Measurements from ENCODE around the gene ALKBH6. TPM values are rescaled to one million over a fixed set of nuclear protein-coding genes. Genes with fewer than 3 reads are reported as not detected.

Gene ALKBH6
- total and polyA plus RNA-seq, 2 of the 13 experiments (the other 11 are each of a cell fraction or from before 2014, with no cell fraction given): 13.7 to 18.1 TPM

DNA sequence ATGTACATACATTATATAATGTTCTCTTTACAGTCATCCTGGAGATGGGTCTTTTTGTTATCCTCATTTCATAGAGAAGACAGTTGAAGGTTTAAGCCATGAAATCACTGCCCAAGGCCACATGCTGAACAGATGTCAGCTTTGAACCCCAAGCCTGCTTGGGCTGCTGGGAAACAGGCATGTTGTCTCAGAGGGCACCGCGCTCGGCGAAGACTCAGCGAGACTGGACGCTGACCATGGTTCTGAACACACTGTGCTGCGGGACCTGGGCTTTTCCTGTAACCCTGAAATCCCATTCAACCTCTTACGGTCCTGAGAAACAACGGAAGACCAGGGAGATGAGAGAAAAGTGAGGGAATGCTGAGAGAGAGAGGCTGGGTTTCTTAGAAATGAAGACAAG is 50.5 kb downstream of the ALKBH6 start (continued):
- TF ChIP-seq TGIF2 (CRISPR knock-in tag; IDR thresholded peaks at IDR 0.05) (peak; percentile 83), ZFX (CRISPR knock-in tag; IDR thresholded peaks at IDR 0.05; ENCODE audit: low read depth) (no peak), ZKSCAN8 (CRISPR knock-in tag; IDR thresholded peaks at IDR 0.05; ENCODE audit: borderline replicate concordance) (no peak), NCOA1 (CRISPR knock-in tag; IDR thresholded peaks at IDR 0.05) (no peak), FOXM1 (CRISPR knock-in tag; IDR thresholded peaks at IDR 0.05) (no peak), HDAC6 (IDR thresholded peaks at IDR 0.05; ENCODE audit: low read depth, low read length) (no peak), NFKB2 (CRISPR knock-in tag; IDR thresholded peaks at IDR 0.05; ENCODE audit: borderline replicate concordance) (peak; percentile 92), GATAD2A (CRISPR knock-in tag; IDR thresholded peaks at IDR 0.05) (peak; percentile 54; the same call in 1 of the 2 replicates), STAT5B (CRISPR knock-in tag; IDR thresholded peaks at IDR 0.05) (peak; percentile 78; the same call in 1 of the 2 replicates), ZNF232 (CRISPR knock-in tag; IDR thresholded peaks at IDR 0.05; ENCODE audit: borderline replicate concordance) (peak; percentile 92), NKX3-1 (CRISPR knock-in tag; IDR thresholded peaks at IDR 0.05) (peak; percentile 91)
- TF ChIP-seq, protein P1, sequence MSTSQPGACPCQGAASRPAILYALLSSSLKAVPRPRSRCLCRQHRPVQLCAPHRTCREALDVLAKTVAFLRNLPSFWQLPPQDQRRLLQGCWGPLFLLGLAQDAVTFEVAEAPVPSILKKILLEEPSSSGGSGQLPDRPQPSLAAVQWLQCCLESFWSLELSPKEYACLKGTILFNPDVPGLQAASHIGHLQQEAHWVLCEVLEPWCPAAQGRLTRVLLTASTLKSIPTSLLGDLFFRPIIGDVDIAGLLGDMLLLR (CRISPR knock-in tag; IDR thresholded peaks at IDR 0.05): 0 out of 2 replicates have a peak, but pooled peaks have one; percentile 68
- TF ChIP-seq, protein P2, sequence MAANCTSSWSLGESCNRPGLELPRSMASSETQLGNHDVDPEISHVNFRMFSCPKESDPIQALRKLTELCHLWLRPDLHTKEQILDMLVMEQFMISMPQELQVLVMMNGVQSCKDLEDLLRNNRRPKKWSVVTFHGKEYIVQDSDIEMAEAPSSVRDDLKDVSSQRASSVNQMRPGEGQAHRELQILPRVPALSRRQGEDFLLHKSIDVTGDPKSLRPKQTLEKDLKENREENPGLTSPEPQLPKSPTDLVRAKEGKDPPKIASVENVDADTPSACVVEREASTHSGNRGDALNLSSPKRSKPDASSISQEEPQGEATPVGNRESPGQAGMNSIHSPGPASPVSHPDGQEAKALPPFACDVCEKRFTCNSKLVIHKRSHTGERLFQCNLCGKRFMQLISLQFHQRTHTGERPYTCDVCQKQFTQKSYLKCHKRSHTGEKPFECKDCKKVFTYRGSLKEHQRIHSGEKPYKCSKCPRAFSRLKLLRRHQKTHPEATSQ (CRISPR knock-in tag; IDR thresholded peaks at IDR 0.05; ENCODE audit: borderline replicate concordance): no peak
- TF ChIP-seq, protein P3, sequence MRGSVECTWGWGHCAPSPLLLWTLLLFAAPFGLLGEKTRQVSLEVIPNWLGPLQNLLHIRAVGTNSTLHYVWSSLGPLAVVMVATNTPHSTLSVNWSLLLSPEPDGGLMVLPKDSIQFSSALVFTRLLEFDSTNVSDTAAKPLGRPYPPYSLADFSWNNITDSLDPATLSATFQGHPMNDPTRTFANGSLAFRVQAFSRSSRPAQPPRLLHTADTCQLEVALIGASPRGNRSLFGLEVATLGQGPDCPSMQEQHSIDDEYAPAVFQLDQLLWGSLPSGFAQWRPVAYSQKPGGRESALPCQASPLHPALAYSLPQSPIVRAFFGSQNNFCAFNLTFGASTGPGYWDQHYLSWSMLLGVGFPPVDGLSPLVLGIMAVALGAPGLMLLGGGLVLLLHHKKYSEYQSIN (CRISPR knock-in tag; IDR thresholded peaks at IDR 0.05; ENCODE audit: borderline replicate concordance): no peak
- TF ChIP-seq, protein P4, sequence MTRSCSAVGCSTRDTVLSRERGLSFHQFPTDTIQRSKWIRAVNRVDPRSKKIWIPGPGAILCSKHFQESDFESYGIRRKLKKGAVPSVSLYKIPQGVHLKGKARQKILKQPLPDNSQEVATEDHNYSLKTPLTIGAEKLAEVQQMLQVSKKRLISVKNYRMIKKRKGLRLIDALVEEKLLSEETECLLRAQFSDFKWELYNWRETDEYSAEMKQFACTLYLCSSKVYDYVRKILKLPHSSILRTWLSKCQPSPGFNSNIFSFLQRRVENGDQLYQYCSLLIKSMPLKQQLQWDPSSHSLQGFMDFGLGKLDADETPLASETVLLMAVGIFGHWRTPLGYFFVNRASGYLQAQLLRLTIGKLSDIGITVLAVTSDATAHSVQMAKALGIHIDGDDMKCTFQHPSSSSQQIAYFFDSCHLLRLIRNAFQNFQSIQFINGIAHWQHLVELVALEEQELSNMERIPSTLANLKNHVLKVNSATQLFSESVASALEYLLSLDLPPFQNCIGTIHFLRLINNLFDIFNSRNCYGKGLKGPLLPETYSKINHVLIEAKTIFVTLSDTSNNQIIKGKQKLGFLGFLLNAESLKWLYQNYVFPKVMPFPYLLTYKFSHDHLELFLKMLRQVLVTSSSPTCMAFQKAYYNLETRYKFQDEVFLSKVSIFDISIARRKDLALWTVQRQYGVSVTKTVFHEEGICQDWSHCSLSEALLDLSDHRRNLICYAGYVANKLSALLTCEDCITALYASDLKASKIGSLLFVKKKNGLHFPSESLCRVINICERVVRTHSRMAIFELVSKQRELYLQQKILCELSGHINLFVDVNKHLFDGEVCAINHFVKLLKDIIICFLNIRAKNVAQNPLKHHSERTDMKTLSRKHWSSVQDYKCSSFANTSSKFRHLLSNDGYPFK (CRISPR knock-in tag; IDR thresholded peaks at IDR 0.05; ENCODE audit: borderline replicate concordance): 0 out of 2 replicates have a peak, but pooled peaks have one; percentile 25
- TF ChIP-seq, protein P5, sequence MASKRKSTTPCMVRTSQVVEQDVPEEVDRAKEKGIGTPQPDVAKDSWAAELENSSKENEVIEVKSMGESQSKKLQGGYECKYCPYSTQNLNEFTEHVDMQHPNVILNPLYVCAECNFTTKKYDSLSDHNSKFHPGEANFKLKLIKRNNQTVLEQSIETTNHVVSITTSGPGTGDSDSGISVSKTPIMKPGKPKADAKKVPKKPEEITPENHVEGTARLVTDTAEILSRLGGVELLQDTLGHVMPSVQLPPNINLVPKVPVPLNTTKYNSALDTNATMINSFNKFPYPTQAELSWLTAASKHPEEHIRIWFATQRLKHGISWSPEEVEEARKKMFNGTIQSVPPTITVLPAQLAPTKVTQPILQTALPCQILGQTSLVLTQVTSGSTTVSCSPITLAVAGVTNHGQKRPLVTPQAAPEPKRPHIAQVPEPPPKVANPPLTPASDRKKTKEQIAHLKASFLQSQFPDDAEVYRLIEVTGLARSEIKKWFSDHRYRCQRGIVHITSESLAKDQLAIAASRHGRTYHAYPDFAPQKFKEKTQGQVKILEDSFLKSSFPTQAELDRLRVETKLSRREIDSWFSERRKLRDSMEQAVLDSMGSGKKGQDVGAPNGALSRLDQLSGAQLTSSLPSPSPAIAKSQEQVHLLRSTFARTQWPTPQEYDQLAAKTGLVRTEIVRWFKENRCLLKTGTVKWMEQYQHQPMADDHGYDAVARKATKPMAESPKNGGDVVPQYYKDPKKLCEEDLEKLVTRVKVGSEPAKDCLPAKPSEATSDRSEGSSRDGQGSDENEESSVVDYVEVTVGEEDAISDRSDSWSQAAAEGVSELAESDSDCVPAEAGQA (IDR thresholded peaks at IDR 0.05; ENCODE audit: low read depth): no peak
- TF ChIP-seq, protein P5 (CRISPR knock-in tag; IDR thresholded peaks at IDR 0.05; ENCODE audit: borderline replicate concordance): peak; percentile 84; the same call in 1 of the 2 replicates

All from HepG2 (cell line).